Stimulated activated CD8-positive, alpha-beta memory T cell treated with anti-CD3 and anti-CD28 coated beads, Interleukin-7, amount 100 ng/mL, for 4 hours (primary cell): ENCODE measurements around the gene PRSS21.

Experiments used
- DNase-seq, 2 donors: peaks; one replicate each; pipeline ENCODE4 v3.0.0-alpha.2; 2020; ENCODE audit warnings: low read depth in 2 of 2

Gene PRSS21, protein sequence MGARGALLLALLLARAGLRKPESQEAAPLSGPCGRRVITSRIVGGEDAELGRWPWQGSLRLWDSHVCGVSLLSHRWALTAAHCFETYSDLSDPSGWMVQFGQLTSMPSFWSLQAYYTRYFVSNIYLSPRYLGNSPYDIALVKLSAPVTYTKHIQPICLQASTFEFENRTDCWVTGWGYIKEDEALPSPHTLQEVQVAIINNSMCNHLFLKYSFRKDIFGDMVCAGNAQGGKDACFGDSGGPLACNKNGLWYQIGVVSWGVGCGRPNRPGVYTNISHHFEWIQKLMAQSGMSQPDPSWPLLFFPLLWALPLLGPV

DNA sequence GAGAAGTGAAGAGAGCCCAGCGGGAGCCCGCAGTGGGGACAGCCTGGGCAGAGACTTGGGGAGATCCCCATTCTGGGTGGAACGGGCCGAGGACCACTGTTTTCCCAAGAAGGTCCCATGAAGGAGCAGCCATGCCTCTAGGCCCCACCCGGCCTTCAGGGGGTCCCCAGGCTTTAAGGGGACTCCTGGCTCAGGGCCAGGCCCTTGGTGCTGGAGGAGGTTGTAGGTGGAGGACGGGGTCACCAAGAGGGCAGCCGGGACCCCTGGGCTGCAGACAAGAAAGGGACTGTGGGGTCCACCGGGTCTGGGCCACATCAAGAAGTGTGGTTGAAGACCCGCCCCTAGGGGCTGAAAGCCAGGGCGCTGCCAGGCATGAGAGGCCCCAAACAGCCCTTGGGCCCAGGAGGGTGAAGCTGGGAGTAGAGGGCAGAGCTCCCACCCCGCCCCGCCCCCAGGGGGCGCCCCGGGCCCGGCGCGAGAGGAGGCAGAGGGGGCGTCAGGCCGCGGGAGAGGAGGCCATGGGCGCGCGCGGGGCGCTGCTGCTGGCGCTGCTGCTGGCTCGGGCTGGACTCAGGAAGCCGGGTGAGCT is at the start of gene PRSS21:
Gene PRSS21, plus strand, starts transcription at position 487 of the 589 bp plus-strand sequence. Its CDS starts 32 bp downstream, at position 519.
- DNase-seq, result peak in 1 of 2 donors; percentile 15

DNA sequence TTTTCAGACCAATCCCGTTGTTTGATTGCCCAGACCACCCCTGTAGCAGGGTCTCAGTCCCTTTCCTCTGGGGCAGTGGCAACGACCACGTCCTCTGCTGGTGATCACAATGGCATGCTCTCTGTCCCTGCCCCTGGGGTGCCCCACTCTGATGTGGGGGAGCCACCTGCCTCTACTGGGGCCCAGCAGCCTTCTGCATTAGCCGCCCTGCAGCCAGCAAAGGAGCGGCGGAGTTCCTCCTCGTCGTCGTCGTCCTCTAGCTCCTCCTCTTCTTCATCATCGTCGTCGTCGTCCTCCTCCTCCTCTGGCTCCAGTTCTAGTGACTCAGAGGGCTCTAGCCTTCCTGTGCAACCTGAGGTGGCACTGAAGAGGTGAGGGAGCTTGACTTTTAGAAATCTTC is 49.1 kb upstream of the PRSS21 start:
- DNase-seq, result no peak

DNA sequence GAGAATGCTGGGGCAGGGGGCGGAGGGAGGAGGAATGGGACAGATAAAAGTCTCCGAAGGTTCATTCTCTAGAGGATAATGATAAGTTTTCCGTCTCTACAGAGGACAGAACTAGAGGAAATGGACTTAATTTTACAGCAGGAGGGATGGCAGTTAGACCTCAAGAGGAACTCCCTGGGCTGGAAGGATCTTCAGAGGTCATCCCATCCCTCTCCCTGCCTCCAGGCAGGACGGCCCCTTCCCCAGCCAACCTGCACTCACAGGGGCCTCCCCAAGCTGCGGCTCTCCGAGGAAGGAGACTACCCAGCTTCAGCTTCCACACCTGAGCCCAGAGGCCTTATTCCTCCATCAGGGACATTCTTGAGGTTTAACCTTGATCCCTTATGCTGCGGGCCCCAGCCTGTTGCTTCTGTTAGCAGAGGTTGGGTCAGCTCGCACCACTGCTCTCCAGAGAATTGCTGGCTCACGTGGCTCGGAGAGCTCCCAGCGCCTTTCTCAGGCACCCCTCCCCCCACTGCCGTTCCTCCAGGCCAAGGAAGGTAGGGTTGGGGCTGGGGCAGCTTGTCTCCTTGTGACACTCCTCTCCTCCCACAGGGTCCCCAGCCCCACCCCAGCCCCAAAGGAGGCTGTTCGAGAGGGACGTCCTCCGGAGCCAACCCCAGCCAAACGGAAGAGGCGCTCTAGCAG is 48.5 kb upstream of the PRSS21 start:
- no peak for DNase-seq

DNA sequence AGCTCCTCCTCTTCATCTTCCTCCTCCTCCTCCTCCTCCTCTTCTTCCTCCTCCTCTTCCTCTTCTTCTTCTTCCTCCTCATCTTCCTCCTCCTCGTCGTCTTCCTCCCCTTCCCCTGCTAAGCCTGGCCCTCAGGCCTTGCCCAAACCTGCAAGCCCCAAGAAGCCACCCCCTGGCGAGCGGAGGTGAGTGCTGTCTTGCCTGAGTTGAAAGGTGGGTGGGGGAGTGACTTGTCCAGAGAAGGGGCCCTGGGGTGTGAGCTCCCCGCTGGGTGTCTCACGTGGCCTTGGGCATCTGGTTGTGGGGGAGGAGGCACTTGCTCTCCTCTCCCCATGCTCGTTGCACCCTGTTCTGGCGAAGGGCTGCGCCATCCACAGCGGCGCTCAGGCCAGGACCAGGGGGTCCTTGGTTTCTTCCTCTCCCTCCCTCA is 47.9 kb upstream of the PRSS21 start:
- DNase-seq, result no peak

DNA sequence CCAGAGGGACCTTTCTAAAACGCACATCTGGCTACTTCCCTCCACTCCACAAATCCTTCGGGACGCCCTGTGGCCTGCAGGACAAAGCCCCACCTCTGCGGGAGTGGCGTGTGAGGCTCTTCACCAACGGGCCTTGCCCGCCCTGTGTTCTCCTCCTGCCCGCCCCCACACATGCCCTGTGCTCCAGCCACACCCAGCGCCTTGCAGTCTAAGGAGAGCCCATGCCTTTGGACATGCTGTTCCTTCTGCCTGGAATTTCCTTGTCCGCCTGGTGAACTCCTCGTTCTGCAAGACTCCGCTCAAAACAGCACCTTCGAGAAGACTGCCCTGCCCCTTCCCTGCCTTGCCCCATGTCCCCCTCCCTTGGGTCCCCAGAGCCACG is 47.4 kb upstream of the PRSS21 start:
- DNase-seq, result no peak

DNA sequence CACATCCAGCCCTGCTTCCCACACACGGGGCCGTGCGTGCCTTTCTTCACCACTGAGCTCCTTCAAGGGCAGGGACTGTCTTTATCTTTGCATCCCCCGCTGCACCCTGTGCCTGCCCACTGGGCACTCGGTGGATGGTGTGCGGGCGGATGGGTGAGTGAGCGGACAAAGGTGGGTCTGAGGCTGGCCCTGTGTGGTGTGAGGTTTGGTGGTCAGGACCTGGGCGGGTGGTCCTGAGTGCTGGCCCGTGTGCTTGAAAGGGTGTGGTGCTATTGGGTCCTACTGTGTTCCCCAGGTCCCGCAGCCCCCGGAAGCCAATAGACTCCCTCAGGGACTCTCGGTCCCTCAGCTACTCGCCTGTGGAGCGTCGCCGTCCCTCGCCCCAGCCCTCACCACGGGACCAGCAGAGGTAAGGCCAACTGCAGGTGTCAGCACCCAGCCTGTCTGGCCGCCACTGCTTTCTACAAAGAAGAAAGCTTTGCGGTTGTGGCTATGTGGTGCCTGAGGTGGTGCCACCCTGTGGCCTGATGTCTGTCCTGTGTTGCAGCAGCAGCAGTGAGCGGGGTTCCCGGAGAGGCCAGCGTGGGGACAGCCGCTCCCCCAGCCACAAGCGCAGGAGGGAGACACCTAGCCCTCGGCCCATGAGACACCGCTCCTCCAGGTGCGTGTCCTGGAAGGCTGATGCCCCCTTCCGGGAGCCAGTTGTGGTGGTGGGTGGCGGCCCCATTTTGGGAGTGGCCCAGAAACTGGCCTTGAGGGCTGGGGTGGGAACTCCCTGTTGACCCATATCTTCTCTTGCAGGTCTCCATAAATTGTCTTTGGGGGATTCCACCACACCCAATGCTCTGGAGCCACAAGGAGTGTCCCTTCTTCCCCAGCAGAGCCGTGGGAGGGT is 46.7 kb upstream of the PRSS21 start:
- no peak for DNase-seq

DNA sequence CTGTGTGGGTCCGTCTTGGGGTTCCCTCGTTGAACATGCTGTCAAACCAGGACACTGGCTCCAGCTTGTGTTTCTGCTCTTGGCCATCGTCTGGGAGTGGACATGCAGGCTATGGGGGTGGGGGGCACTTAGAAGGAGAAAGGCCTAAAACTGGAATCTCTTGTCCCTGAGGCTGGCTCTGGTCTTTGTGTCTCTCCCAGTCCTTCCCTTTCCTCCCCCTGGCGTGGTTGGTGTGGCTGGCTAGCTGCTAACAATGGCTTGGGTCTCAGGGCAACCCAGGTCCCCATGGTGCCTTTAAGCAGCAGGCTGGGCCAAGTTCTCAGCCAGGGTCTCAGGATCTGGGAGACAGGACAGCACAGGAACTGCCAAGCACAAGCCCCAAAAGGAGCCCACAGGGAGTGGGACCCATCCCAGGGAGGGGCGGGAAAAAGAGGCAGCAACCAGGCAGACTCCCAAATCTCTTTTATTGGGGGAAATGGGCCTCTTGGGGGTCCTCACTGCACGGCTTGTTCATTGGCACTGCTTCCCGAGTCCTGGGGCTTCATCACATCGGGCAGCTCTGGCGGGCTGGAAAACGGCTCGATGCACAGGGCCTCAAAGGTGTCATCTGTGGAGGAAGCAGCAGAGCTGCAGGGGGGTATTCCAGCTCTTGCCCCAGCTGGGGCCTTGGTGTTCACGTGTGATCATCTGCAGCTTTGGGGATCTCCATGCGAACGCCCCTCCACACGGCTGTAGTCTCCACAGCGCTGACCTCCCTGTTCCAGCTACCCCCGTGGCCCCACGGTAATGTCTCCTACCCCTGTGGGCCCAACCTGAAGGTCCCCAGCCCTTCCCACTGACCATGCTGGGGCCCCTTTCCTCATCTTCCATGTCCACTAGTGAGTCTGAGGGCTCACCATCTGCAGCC is 45.3 kb upstream of the PRSS21 start:
- no peak for DNase-seq

DNA sequence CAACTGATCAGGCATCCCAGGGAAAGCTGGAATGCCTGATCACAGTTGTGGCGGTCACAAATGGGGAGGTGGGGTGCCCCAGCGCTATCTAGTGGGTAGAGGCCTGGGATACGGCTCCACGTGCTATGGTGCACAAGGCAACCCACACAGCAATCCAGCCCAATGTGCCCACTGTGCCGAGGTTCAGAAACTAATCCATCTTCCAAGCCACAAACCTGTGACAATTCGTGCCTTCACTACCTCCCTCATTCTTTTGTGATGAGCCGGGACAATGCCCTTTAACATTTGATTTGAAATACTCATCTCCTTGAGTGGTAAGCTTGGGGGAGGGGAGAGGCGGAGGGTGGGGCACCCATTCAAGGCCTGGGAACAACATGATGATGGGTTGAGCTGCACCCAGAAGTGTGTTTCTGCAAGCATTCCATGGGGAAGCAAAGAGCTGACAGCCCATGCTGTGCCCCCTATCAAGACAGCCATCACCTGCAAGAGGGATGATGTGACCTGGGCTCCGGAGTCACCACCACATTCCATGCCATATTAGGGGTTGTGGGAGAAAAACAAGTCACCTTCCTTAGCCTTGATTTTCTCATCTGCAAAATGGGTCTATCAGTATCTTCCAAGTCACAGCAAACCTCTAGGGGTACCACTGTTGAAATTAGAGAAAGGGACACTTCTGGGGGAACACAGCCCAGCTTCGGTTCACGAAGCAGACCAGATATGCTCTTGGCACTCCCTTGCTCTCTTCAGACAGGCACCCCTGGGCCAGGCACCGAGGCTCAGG is 43.7 kb upstream of the PRSS21 start:
- no peak for DNase-seq

DNA sequence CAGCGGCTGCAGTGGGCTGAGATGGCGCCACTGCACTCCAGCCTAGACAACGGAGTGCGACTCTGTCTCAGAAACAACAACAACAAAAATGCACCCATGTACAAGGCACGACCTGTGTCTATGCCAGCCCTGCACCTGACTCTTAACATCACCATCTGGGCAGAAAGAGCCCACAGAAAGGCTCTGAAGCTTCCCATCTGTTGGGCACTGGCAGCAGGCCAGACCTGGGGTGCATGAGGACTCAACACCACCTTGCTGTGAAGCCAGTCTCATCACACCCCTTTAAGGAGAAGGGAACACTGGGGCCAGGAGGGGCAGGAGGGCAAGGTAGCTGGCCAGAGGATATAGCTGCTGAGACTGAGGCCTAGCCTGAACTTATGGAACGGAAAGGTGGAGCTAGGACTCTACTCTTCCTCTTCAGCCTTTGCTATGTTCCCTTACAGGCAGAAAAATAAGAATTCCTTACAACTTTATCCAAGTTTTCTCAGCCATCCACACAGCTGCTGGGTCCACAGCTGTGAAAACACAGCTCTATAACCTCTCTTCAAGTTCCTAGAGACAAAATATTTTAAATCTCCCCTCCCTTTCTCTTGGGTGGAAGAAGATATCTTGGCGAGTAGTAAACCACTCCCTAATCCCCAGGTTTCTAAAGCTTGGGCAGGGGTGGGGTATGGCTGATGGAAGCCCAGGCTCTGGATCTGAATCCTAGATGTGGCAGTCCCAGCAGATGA is 42.7 kb upstream of the PRSS21 start:
- no peak for DNase-seq

DNA sequence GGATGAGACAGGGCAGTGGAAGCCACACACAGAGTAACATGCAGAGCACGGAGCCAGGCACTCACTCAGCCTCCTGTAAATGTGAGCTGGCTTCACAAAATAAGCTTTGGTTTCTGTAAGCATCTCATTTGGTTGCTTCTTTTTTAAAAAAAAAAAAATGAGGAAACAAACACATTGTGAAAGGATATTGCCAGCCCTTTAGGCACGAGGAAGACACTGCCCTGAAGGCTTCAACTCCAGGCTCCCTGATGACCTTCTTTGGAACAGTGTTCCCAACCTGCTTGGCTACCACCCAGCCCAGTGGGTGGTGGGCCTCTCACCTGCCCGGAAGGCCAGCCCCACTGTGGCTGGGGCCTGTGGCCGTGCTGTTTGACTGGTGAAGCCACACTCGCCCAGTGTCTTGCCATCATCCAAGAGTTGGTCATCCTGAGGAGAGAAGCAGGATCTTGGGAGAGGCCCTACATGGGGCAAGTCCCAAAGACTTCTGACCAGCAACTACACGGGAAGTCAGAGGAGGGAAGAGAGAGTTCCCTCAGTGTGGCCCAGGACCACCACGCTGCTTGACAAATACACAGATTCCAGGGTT is 41.8 kb upstream of the PRSS21 start:
- no peak for DNase-seq

DNA sequence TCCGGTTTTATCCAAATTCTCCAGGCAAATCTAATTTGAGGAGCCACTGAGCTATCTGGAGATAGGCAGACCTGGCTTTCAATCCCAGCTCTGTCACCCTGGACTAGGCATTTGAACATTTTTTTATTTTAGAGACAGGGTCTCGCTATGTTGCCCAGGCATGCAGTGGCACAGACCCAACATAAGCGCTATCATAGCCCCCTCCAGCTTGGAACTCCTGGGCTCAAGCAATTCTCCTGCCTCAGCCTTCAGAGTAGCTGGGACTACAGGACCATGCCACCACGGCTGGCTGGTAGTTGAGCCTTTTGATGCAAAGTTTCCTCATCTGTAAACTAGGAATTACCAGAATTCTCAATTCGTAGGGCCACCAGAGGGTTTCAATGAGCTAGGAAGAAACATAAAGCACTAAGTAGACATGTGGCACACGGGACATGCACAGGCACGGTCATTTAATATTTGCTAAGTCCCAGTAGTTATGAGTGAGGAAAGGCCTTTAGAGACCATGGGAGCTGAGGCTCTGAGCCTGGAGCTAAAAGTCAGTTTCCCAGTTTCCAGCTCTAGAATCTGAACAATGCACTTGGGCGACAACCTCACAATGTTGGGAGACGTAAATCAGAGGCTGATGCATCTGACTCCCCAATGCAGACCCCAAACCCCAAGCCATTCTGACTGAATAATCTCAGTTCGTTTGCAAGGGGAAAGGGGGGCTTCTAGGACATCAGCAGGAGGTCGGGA is 41.1 kb upstream of the PRSS21 start:
- DNase-seq, result no peak

DNA sequence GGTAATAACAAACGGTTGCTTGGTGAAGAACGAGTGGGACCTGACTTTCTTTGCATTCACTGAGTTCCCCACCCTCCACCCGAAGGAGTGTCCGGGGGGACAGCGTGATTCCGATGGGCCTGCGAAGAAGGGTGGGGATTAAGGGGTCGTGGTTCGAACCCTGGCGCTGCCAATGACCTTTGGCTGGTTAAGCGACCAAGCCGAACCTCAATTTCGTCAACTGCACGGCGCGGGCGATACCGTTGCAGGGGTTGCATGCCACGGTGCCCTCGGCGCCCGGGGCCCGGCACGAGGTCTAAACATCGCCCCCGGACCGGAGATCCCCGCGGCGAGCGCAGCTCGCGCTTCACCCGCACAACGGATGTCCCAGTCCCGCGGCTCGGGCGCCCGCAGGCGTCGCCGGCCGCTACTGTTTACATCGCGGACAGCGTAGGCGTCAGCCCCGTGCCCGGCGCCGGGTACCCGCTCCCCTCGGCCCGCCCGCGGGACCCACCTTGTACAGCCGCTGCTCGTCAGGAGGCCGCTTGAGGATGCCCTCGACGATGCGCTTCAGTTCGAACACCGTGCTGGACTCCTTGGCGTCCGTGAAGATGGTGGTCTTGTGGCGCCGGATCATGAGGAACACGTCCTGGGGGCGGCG is 40.4 kb upstream of the PRSS21 start:
- DNase-seq, result peak in 1 of 2 donors; percentile 15

DNA sequence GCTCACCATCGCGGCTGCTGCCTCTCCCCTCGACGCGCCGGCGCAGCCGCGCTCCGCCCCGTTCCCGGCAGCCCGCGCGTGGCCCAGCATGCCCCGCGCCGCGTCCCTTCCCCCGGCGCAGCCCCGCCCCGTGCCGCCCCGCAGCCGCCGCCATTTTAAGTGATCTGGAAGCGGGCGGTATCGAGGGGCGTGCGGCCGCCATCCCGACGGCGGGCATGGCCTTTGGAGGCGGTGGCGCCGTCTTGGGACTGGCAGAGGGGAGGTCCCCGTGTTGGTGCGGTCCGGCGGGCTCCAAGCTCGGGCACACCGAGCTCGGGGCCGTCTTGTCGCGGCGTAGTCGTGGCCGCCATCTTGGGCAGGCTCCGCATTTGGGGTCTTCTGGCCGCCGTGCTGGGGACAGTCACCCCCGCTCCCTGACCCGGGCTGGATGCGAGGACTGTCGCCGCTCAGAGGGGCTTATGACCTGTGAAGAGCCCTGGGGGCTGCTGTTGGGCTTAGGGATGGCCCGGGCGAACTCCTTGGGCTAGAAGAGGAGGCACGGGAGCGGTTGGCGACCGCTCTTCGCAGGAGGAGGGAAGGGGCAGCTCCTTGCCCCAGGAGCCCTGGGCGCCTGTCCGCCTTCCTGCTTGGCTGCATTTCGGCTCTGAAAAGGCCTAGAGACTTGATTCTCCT is 39.7 kb upstream of the PRSS21 start, which contains the start of gene ELOB:
Gene ELOB, minus strand, starts transcription at position 50 of the 672 bp plus-strand sequence. Its CDS starts 41 bp downstream, at position 9.
- DNase-seq, result peak; percentile 74 to 89

DNA sequence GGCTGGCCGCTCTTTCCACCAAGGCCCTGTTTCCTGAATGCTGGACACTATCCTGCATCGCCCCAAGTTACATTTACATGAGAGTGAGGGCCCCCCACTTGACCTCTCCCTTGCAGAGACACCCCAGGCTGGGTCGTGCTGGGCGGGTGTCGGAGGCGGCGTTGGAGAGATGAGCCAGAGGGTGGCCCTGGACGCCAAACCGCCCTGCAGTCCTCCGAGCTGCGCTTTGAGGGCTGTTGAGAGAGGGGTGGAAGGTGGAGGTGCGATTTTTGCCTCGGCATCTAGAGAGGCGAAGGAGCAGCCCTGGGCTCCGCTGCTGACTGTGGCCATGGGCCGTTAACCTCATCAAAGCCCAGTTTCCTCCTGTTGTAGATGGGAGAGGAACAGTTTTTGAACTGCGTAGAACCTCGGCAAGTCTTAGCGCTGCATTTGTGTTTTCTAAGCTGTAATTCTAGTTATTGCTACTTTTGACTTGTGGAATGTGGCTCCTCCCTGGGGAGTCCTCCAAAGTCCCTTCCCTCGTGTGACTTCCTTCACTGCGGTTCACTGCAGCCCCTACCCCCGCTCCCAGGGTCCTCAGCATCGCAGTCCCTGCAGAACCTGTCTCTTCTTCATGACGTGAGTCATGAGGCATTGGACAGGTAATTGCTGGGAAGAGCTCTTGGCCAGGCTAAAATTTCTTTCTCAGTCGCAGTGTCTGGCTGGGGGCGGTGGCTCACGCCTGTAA is 39.0 kb upstream of the PRSS21 start:
- peak in 1 of 2 donors; percentile 24 for DNase-seq

DNA sequence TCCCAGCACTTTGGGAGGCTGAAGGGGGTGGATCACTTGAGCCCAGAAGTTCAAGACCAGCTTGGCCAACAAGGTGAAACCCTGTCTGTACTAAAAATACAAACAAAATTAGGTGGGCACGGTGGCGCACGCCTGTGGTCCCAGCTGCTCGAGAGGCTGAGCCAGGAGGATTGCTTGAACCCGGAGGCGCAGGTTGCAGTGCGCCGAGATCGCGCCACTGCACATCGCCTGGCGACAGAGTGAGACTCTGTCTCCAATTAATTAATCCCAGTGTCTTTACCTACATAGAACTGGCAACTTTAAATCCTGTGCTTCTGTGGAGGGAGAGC is 38.4 kb upstream of the PRSS21 start:
- DNase-seq, result no peak

DNA sequence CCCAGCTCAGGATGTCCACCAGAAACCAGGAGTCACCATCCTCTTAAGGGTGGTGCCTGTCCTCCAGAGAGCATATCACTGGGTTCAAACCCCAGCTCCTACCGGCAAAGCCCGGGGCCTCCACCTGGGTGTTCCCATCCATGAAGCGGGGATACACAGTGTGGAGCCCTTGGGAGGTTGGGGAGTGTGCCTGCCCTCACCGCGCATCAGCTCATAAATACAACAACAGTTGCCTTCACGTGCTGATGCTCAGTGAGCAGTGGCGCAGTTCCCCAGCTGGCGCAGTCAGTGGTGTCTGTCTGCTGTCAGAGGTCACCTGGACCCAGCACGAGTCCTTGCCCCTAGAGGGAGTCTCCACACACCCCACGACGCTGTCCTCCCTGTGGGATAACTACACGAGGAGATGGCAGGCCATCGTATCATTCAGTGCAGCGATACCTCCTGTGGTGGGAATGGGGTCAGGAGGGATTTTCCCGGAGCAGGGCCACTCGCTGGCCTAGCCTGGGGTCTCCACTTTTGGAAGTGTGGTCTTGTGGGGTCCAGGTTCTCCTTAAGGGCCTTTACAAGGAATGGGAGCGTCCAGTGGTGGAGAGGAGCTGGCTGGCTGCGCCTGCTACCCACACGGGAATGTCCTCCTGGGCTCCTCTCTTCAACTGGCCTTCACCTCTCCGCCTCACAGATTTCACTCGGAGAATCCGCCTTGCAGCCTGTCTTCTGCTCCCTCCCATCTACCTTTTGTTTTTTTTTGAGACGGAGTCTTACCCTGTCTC is 37.7 kb upstream of the PRSS21 start:
- DNase-seq, result no peak
